ENCODE data around the gene CLCN3.

DNA sequence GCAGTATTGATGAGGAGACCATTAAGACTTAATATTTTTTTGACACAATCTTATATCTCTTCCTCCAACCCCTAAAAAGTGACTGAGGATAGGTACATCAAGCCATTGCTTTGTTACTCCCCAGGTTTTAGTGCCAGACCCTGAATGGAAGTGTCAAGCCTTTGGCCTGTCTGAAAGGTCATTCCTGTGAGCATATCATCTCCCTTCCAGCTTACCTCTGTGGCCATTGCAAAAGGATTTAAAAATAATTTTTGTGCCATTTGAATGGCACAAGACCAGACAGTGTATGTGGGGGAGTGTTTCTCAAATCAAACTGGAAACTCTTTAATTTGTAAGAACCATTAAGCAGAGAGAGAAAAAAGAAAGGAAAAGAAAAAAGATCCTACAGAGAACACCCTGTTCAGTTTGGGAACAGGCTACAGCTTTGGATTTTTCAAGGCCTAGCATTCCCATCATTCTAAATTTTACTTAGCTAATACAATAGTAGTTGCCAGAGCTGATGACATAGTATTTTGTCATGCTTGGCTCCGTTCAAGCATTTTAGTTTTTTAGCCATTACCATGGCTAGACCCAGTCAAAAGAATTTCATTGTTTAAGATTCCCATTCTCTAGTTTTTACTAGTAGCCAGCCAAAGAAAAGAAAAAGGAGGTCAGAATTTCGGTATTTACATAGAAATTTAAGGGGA, 87.7 kb downstream of the CLCN3 start:
- TF ChIP-seq, protein P1, sequence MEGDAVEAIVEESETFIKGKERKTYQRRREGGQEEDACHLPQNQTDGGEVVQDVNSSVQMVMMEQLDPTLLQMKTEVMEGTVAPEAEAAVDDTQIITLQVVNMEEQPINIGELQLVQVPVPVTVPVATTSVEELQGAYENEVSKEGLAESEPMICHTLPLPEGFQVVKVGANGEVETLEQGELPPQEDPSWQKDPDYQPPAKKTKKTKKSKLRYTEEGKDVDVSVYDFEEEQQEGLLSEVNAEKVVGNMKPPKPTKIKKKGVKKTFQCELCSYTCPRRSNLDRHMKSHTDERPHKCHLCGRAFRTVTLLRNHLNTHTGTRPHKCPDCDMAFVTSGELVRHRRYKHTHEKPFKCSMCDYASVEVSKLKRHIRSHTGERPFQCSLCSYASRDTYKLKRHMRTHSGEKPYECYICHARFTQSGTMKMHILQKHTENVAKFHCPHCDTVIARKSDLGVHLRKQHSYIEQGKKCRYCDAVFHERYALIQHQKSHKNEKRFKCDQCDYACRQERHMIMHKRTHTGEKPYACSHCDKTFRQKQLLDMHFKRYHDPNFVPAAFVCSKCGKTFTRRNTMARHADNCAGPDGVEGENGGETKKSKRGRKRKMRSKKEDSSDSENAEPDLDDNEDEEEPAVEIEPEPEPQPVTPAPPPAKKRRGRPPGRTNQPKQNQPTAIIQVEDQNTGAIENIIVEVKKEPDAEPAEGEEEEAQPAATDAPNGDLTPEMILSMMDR (conservative IDR thresholded peaks at IDR 0.05; ENCODE audit: low read length), result no peak
- TF ChIP-seq EZH2phosphoT487 (IDR thresholded peaks at IDR 0.05; ENCODE audit: borderline replicate concordance), result no peak

Data from Loucy (cell line).